Dermis blood vessel endothelial cell (primary cell): ENCODE measurements around the gene MED15. TPM values are rescaled to one million over a fixed set of nuclear protein-coding genes. Genes with fewer than 3 reads are reported as not detected.
A peak's percentile ranks its signal among the peaks of the same experiment; 100 is the strongest.

ENCODE experiments used
- DNase-seq: peaks from one replicate; pipeline ENCODE4 v3.0.0; 2010
- total RNA-seq: library from RNA; depleted of rRNA; stranded (reverse); fragments of >200 nt; gene quantifications from 2 replicates; pipeline ENCODE4 v1.2.3, GENCODE V29; 2014

MED15 gene
- total RNA-seq, 1 donor from 2014 or later: 33.0 TPM

GRCh38 chr22:20510811-20511577 lies 3.6 kb downstream of the MED15 start:
- DNase-seq: no peak

DNA sequence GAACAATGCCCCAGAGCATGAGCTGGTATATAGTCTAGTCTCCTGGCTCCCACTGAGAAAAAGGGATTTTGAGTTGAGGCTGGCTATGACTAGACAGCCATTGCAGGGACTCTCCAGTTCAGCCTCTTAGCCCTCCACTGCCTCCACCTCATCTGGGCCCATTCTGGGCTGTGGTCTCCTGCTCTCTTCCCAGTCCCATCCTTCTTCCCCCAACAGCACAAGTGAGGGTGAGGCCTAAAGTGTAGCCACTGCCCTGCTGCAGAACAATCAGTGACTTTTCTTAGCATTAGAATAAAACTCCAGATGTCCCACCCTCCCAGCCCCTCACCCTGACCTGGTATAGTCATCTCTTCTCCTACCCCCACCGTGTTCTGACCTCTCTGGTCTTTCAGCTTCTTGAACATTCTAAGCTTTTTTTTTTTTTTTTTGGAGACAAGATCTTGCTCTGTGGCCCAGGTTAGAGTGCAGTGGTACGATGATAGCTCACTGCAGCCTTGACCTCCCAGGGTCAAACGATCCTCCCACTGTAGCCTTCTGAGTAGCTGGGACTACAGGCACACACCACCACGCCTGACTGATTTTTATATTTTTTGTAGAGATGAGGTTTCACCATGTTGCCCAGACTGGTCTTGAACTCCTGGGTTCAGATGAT lies 4.3 kb downstream of the MED15 start:
- no peak for DNase-seq

DNA sequence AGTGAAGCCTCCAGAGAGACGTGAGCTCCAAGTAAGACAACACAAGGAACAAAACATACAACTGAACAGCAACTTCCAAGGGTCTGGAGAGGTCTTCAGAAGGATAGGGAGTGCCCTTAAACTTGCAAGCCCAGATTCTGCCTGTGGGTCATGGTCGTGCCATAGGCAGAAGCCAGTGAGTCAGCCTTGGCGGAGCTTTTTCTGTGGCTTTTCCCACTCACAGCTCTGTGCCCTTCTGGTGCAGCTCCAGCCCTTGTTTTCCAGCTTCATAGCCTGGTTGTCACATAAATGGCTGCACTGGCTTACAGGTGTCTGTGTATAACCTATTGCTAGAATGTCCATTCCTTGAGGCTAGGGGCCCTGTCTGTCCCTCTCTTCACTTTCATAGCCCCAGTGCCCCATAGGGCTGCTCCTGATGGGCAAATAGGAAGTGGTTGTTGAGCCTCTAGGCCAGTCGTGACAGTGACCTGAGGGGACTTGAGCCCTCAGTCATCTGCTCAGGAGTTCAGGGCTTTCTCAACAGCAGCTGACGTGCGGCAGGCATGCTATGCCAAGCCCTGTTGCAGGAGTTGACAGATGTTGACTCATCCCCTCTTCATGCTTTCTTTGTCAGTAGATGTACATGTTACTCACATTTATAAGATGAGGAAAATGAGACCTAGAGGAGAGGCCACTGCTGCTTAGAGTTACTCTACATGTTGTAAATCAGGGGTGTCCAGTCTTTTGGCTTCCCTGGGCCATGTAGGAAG lies 7.4 kb downstream of the MED15 start:
- DNase-seq: no peak

GRCh38 chr22:20516399-20516798 lies 9.0 kb downstream of the MED15 start:
- DNase-seq: no peak

GRCh38 chr22:20517422-20517821 lies 10.0 kb downstream of the MED15 start:
- peak; percentile 73 for DNase-seq

DNA sequence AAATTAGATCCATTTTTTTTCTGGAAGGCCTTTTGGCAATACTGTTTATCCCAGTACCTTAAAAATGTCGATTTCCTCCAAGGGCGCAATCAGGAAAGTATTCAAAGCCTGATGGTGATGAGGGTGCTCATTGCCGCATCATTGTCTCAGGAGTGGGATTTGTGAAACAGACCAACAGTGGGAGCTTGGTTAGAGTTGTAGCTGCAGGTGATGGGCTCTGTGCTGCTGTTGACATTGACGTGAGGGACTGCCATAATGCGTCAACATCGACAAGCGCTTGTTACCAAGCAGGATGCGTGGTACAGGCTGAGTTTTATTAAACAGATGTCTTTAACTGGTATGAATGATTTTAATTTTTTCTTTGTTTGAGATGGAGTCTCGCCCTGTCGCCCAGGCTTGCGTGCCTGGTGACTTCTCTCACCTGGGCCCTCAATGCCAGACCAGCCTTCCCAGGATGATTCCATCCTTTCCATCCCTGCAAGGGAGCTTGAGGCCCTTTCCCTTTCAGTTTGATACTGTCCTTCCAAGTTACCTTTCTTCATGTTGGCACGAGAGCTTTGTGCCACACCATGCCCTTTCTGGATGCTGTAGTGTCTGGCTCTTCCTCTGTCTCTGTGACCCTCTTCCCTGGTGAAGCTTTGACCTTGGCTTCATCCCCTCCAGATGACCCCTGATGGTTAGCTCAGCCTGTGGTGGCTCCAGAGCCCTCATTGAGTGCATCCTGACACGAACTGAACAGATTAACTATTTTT lies 10.6 kb downstream of the MED15 start:
- DNase-seq: no peak

DNA sequence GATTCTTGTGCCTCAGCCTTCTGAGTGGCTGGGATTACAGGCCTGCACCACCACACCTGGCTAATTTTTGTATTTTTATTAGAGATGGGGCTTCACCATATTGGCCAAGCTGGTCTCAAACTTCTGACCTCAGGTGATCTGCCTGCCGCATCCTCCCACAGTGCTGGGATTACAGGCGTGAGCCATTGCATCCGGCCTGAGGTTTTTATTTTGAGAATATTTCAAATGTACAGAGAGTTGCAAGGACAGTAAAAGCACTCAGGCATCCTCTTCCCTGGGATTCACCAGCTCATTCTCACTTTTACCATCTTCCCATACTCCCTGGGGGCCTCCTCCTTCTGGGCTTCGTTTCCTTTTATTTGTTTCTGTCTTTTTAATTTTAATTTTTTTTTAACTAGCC lies 12.1 kb downstream of the MED15 start:
- no peak for DNase-seq

GRCh38 chr22:20520093-20520511 lies 12.7 kb downstream of the MED15 start:
- DNase-seq: peak; percentile 73

- no peak for DNase-seq
Observed at GRCh38 chr22:20522134-20523004, 15.0 kb downstream of the MED15 start.

- DNase-seq: no peak
Observed at GRCh38 chr22:20523086-20523983, 15.9 kb downstream of the MED15 start.

- DNase-seq: peak; percentile 47
Observed at GRCh38 chr22:20524004-20524481, 16.6 kb downstream of the MED15 start.

DNA sequence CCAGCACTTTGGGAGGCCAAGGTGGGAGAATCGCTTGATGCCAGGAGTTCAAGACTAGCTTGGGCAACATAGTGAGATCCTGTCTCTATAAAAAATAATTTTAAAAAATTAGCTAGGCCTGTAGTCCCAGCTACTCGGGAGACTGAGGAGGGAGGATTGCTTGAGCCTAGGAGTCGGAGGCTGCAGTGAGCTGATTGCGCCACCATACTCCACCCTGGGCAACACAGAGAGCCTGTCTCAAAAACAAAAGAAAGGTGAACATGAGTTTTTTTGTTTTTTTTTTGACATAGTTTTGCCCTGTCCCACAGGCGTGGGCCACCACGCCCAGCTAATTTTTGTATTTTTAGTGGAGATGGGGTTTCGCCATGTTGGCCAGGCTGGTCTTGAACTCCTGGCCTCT lies 17.6 kb downstream of the MED15 start:
- DNase-seq: no peak

DNA sequence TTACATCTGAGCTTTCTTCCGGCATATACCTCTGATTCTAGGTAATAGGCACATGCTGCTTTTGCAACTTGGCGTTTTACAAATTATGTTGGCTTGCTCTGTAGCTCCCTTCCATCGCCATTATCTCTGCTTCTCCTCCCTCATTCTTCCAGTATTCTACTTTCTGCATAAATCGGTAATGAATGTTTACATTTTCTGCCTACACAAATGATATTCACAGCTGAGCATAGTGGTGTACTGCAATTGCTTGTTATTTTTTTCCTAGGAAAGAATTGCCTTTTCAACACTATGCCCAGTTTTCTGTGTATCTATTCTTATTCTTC lies 18.9 kb downstream of the MED15 start:
- no peak for DNase-seq

DNA sequence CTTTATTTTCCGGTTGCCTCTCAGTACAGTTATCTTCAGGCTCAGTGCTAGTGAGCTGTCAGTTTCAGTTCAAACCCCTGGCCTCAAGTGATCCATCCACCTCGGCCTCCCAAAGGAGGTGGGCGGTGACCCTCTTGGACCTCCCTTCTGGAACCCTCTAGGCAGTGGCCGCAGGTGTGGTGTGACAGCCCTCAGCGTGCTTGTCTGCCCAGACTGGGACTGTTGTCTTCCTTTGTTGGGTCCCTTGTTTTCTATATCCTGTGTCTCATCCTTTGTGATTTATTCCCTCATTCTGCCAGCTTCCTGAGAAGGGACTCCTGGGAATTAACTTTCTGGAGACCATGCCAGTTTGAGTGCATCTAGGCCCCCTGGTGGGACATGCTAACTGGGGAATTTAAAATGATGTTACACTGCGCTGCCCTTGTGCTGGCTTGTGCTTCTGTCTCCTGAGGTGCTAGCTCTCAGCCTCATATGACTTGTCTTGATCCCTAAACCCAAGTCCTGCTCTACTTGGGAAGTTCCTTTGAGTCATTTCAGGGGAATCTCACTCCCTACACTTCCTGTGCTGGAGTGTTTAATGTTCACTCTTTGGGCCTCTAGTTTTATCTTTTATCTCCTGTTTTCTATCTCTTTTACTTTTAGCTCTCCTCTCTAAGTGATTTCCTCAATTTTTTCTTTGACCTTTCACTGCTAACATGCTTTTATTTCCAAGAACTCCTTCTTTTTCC lies 19.4 kb downstream of the MED15 start:
- peak; percentile 66 for DNase-seq

DNA sequence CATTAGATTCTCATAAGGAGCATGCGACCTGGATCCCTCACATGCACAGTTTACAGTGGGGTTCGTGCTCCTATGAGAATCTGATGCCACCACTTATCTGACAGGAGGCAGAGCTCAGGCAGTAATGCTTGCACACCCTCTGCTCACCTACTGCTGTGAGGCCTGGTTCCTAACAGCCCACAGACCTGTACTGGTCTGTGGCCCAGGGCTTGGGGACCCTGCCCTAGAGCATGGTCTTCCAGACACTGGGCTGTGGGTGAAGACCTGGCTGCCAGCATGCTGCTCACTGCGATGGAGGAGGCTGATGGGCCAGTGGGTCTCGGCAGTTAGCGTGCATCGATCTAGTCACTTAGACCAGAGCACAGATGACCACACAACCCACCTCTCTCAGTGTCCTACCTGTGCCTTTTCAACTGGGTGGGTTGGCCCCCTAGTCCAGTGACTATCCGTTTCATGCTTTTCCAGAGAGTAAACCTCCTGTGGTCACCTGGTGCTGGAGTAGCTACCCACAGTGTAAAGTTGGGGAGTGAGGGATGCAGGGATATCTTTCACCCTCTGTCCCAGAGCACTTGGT lies 21.1 kb downstream of the MED15 start:
- no peak for DNase-seq

- peak; percentile 56 for DNase-seq
Observed at GRCh38 chr22:20530368-20531153, 23.2 kb downstream of the MED15 start.

- DNase-seq: no peak
Observed at GRCh38 chr22:20531154-20531403, 23.7 kb downstream of the MED15 start.

DNA sequence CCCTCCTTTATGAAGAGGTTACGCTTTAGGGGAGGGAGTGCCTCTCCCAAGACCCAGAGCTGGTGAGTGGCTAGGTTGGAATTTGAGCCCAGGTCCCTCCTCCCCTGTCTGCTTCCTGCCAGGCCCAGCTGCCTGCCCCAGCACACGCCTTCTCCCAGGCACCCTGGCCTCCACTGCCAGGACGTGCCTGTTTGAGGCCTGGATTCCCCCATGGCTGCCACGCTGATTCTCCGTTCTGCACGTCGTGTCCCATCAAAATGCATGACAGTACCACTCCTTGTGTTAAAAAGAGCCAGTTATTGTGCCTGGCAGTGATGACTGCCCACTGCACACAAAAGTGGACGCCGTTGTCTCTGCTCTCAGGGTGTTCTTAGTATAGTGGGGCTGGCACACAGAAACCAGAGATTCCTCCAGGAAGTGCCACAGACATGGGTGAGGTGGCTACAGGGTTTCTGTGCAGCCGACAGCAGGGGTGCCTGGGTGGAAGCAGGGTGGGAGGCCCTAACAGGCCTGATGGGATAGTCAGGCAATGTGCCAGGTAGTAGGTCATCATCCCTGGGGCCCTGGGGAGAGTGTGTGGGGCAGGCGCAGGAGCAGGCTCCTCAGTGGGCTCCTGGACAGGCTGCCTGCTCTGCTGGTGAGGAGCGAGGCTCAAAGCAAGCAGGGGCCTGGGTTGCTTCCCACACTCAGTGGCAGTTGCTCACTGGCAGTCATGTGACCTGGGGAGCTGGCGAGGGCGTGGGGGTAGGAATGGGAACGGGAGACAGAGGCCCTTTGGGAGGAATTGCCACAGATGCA lies 24.2 kb downstream of the MED15 start:
- DNase-seq: peak; percentile 83
